WTC11 (cell line): ENCODE data around the gene UBE2V1.

Experiments
- FOXP1 ChIP-seq: sonication (generic); formaldehyde crosslinking; IDR thresholded peaks from 2 replicates; pipeline ENCODE4 v1.8.0; 2022; ENCODE audit warnings: missing genetic modification reagents, mild to moderate bottlenecking, moderate library complexity, borderline replicate concordance
- MYBL2 ChIP-seq: sonication (generic); formaldehyde crosslinking; IDR thresholded peaks from 2 replicates; pipeline ENCODE4 v1.8.1; 2023; ENCODE audit warnings: mild to moderate bottlenecking, moderate library complexity, missing genetic modification reagents
- NR2C2 ChIP-seq: sonication (generic); formaldehyde crosslinking; IDR thresholded peaks from 2 replicates; pipeline ENCODE4 v1.8.0; 2022; ENCODE audit warnings: mild to moderate bottlenecking, missing genetic modification reagents
- TCF7 ChIP-seq: sonication (generic); formaldehyde crosslinking; IDR thresholded peaks from 2 replicates; pipeline ENCODE4 v1.8.0; 2022; ENCODE audit warnings: mild to moderate bottlenecking, low read depth, missing genetic modification reagents, moderate library complexity
- TF ChIP-seq, protein P1 (sequence below): fragments of 200-600 bp; IDR thresholded peaks from 2 replicates; pipeline ENCODE4 v1.8.0; 2022; ENCODE audit warnings: antibody characterized with exemption
- TF ChIP-seq, protein P2 (sequence below): sonication (generic); formaldehyde crosslinking; IDR thresholded peaks from 2 replicates; pipeline ENCODE4 v1.8.1; 2023; ENCODE audit warnings: mild to moderate bottlenecking, missing genetic modification reagents, moderate library complexity
- TF ChIP-seq, protein P3 (sequence below): sonication (generic); formaldehyde crosslinking; IDR thresholded peaks from 2 replicates; pipeline ENCODE4 v1.8.0; 2022; ENCODE audit warnings: mild to moderate bottlenecking, missing genetic modification reagents
- TF ChIP-seq, protein P4 (sequence below): sonication (generic); formaldehyde crosslinking; IDR thresholded peaks from 2 replicates; pipeline ENCODE4 v1.8.0; 2022; ENCODE audit warnings: mild to moderate bottlenecking, missing genetic modification reagents
- TF ChIP-seq, protein P5 (sequence below): sonication (generic); formaldehyde crosslinking; IDR thresholded peaks from 2 replicates; pipeline ENCODE4 v1.8.1; 2023; ENCODE audit warnings: mild to moderate bottlenecking, moderate library complexity, missing genetic modification reagents
- TF ChIP-seq, protein P6 (sequence below): sonication (generic); formaldehyde crosslinking; IDR thresholded peaks from 2 replicates; pipeline ENCODE4 v1.8.0; 2023; ENCODE audit warnings: missing genetic modification reagents, mild to moderate bottlenecking, borderline replicate concordance
- TF ChIP-seq, protein P7 (sequence below): fragments of 250-450 bp; sonication (Bioruptor Pico); IDR thresholded peaks from 2 replicates; pipeline ENCODE4 v1.8.0; 2021; ENCODE audit warnings: mild to moderate bottlenecking

DNA sequence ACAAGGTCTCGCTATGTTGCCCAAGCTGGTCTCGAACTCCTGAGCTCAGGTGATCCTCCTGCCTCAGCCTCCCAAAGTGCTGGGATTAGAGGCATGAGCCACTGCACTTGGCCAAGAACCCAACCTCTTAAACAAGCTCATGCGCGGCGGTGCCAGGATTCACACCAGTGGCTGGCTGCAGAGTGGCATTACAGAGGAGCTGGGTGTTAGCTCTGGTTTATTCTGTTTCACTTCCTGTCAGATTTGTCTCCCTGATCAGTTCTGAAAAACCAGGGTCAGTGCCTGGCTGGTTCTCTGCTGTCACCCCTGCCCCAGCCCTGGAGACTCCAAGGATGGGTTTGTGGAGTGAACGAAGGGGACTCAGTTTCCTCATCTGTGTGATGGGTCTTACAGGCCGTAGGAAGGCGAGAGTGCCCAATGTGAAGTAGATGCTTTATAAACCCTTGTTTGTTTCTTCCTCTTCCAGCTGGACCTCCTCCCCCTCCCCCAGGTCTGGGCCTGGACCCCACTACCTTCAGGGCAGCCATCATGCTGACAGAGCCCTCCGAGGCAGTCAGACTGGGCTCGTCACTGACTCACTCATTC lies 63.4 kb downstream of the UBE2V1 start:
- TF ChIP-seq, protein P1, sequence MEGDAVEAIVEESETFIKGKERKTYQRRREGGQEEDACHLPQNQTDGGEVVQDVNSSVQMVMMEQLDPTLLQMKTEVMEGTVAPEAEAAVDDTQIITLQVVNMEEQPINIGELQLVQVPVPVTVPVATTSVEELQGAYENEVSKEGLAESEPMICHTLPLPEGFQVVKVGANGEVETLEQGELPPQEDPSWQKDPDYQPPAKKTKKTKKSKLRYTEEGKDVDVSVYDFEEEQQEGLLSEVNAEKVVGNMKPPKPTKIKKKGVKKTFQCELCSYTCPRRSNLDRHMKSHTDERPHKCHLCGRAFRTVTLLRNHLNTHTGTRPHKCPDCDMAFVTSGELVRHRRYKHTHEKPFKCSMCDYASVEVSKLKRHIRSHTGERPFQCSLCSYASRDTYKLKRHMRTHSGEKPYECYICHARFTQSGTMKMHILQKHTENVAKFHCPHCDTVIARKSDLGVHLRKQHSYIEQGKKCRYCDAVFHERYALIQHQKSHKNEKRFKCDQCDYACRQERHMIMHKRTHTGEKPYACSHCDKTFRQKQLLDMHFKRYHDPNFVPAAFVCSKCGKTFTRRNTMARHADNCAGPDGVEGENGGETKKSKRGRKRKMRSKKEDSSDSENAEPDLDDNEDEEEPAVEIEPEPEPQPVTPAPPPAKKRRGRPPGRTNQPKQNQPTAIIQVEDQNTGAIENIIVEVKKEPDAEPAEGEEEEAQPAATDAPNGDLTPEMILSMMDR: no peak
- no peak for TF ChIP-seq FOXP1
- TF ChIP-seq, protein P2, sequence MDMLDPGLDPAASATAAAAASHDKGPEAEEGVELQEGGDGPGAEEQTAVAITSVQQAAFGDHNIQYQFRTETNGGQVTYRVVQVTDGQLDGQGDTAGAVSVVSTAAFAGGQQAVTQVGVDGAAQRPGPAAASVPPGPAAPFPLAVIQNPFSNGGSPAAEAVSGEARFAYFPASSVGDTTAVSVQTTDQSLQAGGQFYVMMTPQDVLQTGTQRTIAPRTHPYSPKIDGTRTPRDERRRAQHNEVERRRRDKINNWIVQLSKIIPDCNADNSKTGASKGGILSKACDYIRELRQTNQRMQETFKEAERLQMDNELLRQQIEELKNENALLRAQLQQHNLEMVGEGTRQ (CRISPR knock-in tag): no peak
- TF ChIP-seq, protein P3, sequence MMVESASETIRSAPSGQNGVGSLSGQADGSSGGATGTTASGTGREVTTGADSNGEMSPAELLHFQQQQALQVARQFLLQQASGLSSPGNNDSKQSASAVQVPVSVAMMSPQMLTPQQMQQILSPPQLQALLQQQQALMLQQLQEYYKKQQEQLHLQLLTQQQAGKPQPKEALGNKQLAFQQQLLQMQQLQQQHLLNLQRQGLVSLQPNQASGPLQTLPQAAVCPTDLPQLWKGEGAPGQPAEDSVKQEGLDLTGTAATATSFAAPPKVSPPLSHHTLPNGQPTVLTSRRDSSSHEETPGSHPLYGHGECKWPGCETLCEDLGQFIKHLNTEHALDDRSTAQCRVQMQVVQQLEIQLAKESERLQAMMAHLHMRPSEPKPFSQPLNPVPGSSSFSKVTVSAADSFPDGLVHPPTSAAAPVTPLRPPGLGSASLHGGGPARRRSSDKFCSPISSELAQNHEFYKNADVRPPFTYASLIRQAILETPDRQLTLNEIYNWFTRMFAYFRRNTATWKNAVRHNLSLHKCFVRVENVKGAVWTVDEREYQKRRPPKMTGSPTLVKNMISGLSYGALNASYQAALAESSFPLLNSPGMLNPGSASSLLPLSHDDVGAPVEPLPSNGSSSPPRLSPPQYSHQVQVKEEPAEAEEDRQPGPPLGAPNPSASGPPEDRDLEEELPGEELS (CRISPR knock-in tag): no peak
- TF ChIP-seq MYBL2 (CRISPR knock-in tag): no peak
- TF ChIP-seq, protein P4, sequence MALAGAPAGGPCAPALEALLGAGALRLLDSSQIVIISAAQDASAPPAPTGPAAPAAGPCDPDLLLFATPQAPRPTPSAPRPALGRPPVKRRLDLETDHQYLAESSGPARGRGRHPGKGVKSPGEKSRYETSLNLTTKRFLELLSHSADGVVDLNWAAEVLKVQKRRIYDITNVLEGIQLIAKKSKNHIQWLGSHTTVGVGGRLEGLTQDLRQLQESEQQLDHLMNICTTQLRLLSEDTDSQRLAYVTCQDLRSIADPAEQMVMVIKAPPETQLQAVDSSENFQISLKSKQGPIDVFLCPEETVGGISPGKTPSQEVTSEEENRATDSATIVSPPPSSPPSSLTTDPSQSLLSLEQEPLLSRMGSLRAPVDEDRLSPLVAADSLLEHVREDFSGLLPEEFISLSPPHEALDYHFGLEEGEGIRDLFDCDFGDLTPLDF (CRISPR knock-in tag): no peak
- TF ChIP-seq TCF7 (CRISPR knock-in tag): no peak
- TF ChIP-seq, protein P5, sequence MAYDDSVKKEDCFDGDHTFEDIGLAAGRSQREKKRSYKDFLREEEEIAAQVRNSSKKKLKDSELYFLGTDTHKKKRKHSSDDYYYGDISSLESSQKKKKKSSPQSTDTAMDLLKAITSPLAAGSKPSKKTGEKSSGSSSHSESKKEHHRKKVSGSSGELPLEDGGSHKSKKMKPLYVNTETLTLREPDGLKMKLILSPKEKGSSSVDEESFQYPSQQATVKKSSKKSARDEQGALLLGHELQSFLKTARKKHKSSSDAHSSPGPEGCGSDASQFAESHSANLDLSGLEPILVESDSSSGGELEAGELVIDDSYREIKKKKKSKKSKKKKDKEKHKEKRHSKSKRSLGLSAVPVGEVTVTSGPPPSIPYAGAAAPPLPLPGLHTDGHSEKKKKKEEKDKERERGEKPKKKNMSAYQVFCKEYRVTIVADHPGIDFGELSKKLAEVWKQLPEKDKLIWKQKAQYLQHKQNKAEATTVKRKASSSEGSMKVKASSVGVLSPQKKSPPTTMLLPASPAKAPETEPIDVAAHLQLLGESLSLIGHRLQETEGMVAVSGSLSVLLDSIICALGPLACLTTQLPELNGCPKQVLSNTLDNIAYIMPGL (CRISPR knock-in tag): no peak
- no peak for TF ChIP-seq NR2C2 (CRISPR knock-in tag)
- TF ChIP-seq, protein P6, sequence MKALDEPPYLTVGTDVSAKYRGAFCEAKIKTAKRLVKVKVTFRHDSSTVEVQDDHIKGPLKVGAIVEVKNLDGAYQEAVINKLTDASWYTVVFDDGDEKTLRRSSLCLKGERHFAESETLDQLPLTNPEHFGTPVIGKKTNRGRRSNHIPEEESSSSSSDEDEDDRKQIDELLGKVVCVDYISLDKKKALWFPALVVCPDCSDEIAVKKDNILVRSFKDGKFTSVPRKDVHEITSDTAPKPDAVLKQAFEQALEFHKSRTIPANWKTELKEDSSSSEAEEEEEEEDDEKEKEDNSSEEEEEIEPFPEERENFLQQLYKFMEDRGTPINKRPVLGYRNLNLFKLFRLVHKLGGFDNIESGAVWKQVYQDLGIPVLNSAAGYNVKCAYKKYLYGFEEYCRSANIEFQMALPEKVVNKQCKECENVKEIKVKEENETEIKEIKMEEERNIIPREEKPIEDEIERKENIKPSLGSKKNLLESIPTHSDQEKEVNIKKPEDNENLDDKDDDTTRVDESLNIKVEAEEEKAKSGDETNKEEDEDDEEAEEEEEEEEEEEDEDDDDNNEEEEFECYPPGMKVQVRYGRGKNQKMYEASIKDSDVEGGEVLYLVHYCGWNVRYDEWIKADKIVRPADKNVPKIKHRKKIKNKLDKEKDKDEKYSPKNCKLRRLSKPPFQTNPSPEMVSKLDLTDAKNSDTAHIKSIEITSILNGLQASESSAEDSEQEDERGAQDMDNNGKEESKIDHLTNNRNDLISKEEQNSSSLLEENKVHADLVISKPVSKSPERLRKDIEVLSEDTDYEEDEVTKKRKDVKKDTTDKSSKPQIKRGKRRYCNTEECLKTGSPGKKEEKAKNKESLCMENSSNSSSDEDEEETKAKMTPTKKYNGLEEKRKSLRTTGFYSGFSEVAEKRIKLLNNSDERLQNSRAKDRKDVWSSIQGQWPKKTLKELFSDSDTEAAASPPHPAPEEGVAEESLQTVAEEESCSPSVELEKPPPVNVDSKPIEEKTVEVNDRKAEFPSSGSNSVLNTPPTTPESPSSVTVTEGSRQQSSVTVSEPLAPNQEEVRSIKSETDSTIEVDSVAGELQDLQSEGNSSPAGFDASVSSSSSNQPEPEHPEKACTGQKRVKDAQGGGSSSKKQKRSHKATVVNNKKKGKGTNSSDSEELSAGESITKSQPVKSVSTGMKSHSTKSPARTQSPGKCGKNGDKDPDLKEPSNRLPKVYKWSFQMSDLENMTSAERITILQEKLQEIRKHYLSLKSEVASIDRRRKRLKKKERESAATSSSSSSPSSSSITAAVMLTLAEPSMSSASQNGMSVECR: no peak
- TF ChIP-seq, protein P7, sequence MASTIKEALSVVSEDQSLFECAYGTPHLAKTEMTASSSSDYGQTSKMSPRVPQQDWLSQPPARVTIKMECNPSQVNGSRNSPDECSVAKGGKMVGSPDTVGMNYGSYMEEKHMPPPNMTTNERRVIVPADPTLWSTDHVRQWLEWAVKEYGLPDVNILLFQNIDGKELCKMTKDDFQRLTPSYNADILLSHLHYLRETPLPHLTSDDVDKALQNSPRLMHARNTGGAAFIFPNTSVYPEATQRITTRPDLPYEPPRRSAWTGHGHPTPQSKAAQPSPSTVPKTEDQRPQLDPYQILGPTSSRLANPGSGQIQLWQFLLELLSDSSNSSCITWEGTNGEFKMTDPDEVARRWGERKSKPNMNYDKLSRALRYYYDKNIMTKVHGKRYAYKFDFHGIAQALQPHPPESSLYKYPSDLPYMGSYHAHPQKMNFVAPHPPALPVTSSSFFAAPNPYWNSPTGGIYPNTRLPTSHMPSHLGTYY (CRISPR knock-in tag): no peak
